Activated gamma-delta T cell treated with anti-CD3 and anti-CD28 coated beads, Interleukin-2, amount 50 U/mL, for 16 hours (primary cell): ENCODE measurements around the gene KLF2.
"Not testable (repeated sequence)": the region's sequence is repeated elsewhere in the genome, so short reads cannot be mapped to it uniquely, and the experiment has no call there.

Experiments
- DNase-seq: peaks from one replicate; pipeline ENCODE4 v3.0.0-alpha.2; 2020; ENCODE audit warnings: low read depth

The KLF2 gene

DNA sequence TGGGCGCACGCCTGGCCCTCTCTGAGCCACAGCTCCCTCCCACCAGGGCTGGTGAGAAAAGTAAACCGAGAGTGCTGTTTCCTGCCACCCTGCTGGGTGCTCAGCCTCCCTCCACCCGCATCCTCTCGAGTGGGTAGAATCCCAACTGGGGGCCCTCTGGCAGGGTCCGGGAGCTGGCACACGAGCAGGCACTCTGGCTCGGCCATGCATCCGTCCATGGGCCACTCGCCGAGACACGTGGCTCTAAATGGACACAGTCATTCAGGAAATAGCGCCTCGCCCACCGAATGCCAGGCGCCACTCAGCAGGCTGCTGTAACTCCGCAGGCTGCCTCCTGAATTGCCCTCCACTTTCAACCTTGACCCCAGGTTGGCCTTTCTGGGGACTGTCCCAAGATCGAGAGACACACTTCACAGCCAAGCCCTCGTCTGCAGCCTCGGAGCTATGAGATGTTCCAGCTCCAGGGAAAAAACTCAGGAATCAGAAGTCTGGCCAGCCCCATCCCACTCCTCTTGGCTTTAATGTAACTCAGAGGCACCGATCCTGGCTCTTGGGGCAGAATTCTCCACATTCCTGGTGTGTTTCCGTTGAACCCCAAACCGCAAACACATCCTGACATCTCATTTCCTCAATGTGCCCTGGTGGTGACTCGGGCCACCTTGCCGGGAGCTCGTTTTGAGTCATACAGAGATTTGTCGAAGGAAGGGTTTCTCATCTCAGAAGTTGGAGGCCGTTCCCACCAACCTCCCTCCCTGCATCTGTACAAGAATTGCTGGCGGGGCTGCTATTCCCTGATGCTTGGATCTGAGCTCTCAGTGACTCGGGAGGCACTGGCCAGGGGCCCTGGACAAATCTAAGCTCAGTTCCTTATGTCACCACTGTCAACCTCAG is 14.1 kb downstream of the KLF2 start:
- no peak for DNase-seq

DNA sequence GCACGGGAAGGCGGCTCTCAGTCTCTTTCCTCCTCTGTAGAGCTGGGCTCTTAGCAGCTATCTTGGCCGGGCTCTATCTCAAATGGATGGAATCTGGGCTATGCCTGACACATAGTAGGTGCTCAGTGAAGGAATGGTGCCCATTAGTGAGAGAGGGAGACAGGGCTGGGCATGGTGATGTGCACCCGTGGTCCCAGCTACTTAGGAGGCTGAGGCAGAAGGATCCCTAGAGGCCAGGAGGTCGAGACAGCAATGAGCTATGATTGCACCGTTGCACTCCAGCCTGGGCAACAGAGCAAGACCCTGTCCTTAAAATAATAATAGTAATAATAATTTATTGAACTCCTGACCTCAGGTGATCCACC is 14.7 kb downstream of the KLF2 start:
- no peak for DNase-seq

DNA sequence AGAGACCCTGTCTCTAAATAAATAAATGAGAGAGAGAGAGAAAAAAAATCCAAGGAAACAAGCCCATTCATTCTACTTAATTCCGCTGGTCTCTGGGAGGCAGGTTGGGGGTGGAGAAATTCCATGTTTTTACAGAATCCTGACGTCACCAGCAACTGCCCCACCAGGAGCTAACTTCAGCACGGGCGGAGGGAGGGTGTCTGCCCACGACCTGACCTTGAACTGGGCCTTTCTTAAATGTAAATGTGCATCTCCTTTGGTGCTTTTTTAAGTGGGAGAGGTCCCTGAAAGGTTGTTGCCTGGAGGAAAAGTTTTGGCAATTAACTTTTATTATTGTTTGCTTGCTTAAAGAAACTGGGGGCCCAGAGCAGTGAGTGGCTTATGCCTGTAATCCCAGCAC is 15.5 kb downstream of the KLF2 start:
- no peak for DNase-seq

DNA sequence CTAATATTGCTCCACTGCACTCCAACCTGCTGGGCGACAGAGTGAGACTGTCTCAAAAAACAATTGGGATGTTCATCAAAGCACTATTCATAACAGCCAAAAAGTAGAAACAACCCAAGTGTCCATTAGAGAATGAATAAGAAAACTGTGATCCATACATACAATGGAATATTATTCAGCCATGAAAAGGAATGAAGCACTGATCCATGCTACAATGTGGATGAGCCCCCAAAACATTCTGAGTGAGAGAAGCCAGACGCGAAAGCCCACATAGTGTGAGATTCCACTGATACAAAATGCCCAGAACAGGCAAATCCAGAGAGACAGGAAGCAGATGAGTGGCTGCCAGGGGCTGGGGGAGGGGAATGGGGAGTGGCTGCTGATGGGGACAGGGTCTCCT is 16.0 kb downstream of the KLF2 start:
- DNase-seq: no peak

DNA sequence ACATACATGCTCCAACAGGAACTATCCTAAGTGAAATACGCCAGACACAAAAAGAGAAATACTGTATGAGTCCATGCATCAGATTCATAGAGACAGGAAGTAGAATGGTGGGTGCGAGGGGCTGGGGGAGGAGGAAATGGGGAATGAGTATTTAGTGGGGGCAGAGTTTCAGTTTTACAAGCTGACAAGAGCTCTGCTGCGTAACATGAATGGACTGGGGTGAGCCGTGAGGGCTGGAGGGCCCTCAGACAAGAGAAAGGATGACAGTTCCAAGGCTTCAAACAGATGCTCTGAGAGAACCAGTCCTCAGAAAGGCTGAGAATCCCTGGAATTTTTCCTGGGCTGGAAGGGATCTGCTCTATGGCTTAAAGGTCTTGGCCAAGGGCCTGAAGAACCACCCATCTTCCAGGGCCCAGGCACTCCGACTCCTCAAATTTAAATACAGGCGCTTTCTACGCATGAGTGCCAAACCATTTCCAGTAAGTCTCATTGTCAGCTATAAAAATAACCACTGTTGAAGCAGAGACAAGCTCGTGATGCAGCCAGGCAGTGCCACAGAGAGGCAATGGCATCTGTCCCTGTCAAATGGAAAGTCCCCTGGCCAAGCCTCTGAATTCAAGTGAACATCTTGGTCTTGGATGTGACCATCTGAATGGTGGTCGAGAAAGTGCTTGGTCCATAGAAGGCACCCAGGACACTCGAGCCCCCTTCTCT is 17.5 kb downstream of the KLF2 start:
- no peak for DNase-seq

DNA sequence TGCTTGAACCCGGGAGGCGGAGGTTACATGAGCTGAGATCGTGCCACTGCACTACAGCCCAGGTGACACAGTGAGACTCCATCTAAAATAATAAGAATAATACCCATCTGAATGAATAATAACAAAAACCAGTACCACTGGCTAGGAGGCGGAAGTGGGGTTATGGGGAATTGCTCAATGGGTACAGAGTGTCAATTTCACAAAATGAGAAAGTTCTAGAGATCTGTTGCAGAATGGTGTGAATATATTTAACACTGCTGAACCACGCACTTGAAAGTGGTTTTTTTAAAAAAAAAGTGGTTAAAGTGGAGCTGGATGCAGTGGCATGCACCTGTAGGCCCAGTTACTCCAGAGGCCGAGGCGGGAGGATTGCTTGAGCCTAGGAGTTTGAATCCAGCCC is 18.5 kb downstream of the KLF2 start:
- no peak for DNase-seq

DNA sequence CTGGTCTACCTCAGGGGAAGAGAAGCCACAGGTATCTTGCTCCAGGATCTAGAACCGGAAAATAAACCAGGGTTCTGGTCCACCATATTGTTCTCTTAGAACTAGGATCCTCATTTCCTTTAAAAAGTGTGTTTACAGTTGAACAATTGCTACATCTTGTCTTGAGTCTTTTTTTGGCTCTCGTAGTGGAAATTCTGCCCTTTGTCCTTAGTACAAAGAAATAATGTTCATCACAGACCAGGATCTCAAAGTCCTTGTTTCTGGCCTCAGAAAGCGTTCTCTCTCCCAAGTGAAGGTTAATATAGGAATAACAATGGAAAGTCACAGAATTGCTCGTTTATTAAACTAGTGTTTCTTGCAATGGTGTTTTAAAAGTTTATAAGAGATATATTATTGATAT is 20.8 kb downstream of the KLF2 start:
- no peak for DNase-seq

DNA sequence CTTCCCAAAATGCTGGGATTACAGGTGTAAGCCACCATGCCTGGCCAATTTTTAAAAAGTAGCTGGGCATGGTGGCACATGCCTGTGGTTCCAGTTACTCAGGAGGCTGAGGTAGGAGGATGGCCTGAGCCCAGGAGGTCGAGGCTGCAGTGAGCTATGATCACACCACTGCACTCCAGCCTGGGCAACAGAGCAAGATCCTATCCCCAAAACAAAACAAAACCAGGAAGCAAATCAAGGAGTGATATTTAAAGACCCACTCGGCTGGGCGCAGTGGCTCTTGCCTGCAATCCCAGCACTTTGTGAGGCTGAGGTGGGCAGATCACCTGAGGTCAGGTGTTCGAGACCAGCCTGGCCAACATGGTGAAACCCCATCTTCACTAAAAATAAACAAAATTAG is 22.5 kb downstream of the KLF2 start:
- DNase-seq: not testable (repeated sequence)

DNA sequence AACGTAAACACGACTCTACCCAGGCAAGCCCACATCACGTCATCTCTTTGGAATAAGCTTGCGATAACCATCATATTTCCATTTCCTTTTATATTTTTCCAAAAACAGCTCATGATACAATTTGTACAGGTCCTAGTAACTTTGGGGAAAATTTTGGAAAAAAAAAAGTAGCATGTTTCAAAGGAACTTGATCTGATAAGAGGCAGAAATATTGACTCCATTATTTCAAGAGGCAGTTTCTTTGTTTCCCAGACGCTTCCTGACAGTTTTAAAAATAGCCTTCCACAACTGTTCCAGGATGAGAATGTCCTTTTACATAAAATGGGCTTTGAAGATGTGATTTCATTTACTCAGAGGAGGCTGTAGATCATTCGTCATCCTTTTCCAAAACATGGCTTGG is 23.1 kb downstream of the KLF2 start:
- no peak for DNase-seq

DNA sequence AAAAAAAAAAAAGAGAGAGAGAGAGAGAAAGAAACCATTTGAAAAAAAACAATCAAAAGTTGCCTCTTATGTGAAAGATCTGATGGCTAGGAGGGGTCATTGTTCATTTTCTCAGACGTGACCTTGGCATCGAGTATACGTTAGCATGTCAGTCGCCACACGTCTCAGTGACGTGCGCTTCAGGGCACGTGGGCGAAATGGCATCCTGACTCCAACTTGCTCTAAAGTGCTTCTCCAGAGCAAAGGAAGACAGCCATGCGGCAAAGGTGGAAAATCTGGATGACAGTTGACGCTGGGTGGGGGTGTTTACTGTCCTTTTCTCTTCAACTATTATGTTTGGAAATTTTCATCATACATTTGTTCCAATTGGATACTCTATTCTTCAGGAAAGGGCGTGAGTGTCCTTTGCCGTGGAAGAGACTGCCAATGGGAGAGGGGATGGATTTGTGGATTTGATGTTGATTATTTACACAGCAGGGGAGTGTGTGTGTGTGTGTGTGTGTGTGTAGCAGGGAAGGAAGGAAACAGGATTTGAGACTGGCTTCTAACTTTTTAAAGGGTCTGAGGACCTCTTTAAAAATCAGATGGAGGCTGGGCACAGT is 25.0 kb downstream of the KLF2 start:
- DNase-seq: no peak

DNA sequence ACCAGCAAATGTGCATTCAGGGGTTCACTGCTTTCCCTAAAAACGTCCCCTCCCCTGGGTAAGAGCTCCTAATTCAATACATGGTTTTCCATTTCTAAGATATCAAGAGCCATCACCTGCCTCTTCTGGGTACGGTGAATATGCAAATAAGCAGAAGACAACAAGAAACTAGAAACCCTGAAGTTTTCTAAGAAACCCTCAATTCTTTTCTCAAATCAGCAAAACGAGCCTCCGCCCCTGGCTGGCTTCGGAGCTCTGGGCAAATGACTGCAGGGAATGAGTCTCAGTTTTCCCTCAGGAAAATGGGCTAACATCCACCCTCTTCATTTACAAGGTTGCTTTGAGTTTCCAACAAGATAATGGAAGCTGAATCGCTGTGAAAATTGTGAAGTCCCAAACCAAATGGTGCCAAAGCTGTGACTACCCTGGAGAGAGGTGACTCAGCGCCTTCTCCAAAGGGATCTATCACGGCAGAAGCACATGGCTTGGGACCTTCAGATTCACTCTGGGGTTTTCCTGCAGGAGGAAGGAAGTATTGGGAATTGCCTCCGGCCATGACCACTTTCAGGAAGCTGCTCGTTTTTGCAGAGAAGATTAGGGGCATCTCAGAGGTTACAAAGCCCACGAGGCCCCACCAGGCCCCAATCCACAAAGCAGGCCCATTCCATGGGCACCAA is 26.6 kb downstream of the KLF2 start:
- no peak for DNase-seq

DNA sequence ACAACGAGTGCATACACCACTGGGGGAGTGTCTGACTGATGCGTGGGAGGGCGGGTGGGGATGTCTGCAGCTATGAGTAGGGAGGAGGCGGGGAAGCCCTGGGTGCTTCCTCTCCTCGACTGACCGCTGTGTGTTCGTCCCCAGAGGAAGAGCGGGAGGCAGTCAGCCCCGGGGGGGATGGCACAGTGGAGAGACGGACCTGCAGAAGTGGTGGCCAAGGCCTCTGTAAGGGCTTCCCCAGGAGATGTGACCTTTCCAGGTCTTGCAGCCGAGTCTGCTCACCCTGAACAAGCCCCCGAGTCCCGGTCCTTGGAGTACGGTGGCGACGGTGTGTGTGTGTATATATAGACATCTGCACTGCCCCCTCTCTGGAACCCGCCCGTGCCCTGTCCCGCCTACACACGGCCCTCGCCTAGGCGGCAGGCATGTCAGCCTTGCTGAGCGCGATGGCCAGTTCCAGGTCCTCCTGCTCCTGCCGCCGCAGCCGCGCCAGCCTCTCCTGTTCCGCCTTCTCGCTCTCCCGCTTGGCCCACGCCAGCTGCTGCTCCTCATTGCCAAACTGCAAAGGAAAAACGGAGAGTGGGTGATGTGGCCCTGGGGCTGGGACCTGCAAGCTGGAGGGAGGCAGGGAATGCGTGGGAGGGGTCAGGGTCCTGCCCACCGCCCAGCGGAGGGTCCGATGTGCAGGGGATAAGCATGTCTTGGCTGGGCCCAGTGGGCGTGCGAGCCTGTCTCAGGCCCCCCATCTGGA is 30.8 kb downstream of the KLF2 start:
- no peak for DNase-seq

DNA sequence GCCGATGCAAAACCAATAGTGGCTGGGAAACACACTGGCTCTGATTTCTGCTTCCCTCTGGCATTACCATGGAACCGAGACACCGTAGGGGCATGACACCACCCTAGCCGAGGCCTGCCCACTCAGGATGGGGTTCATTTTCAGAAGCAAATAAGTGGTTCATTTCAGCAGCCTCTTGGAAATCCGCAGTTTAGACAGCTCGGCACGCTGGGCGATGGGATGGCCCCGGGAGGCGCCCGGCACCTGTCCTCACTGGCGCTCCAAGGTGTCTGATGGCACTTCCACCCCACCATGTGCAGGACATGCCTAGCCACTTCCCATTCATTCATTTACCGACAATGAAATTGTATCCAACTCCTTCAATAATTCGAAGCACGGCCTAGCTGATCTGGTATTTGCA is 33.8 kb downstream of the KLF2 start:
- DNase-seq: no peak

DNA sequence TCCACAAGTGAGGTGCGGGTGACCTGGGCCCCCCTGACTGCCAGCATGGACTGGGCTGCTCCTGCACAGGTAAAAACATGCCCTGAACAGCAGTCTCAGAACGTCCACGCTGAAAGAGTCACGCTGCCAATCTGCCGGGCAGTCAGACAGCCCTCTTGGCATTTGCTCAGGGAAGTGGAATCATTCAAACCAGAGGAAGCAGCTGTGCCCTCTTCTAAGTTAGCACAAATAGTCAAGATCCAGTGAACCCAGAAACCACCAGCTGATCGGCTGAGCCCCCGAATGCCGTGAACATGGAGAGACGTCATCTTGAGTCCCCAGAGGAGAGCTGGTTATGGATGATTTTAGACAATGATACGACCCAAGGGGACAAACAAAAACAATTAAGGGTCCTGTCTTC is 34.4 kb downstream of the KLF2 start:
- DNase-seq: no peak

DNA sequence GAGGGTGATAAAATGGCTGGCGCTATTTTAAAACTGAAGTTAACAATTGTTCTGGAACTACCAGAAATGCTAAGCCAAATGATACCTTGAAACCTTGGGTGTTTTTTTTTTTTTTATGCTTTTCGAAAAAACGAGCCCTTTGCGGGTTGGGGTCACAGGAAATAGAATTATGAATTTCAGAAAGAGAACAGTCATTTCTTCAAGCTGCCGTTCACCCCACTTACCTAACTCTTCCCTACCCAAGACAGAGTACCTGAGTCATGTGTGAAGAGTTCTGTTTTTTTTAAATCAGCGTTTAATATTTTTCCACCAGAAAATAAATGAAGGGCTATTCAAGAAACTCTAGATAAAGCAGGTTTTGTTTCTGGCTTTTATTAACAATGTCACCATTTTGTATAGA is 35.3 kb downstream of the KLF2 start:
- DNase-seq: no peak

DNA sequence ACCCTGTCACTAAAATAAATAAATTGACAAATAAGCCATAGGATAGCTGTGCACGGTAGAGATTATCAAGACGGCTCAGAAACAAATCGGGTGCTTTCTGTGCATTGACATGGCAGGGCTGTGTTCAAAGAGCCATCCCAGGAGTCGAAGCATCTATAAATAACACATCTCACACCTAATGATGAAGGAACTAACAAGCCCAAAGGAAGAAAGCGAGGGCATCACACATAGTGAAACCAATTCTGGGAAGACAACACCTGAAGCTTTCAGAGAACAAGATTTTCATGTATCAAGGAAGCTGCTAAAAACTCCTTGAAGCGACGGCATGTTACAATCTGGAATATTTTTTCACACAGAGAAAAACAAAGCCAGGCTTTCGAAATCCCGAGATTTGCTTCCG is 36.1 kb downstream of the KLF2 start:
- no peak for DNase-seq

DNA sequence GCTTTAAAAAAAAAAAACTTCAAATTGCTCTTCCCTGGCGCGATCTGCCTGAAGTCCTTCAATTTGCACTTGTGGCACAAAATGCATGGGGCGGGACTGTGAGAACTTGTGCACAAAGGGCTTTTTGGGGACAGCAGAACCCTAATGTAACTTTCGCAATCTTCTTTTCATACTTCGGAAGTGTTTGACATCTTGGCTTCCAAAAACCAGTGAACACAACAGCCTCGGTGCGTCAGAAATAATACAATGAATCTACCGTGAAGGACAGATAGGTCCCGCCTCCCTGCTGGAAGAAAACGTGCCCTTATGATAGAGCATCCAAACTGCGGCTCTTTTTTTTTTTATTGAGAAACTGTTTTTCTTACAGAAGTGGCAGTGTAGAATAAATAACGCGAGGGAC is 36.6 kb downstream of the KLF2 start:
- no peak for DNase-seq

DNA sequence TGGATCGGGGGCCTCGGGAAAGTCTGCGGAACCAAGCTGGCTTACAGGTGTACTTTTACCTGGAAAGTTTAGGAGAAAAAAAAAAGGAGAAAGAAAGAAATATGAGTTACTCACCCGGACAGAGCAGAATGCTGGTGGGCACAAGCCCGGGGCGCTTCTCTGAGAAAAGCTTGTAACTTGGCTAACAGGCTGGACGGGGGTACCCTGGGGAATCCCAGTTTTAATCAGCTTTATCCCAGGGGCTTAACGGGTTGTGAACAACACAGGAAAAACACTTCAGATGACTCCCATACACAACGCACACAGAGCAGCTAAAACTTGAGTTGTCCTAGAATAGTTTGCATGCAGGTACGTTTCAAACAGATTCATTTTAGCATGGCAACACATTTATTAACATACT is 37.3 kb downstream of the KLF2 start:
- no peak for DNase-seq

DNA sequence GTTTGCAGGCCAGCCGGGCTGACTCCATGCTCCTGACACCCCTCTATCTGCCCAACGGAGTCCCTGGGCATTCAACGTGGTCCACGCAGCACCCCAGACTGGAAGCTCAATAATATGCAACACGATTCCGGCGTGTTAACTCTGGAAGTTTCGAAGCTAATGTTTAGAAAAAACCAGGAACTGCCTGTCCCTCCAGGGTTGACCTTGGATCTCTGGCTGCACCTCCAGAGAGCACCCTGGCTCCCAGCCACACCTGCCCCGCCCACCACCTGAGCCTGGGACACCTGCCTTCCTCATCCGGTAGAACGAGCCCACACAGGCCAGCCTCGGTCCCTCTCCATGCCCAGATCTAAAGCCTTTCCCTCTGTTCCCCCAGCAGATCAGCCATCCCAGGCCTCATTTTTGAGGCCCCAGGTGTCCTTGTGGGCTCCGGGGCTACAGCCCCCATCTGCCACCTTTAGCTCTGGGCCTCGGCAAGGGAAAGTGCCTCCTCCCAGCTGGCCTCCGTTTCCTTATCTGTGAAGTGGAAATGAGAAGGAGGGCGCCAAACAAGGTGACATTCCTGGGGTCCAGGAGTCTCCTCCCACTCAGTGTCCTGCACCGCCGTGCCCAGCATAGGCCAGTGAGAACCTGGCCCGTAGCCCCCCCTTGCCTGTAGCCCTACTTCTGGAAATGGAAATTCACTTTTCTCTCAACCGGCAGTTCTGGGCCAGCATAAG is 38.7 kb downstream of the KLF2 start:
- no peak for DNase-seq

DNA sequence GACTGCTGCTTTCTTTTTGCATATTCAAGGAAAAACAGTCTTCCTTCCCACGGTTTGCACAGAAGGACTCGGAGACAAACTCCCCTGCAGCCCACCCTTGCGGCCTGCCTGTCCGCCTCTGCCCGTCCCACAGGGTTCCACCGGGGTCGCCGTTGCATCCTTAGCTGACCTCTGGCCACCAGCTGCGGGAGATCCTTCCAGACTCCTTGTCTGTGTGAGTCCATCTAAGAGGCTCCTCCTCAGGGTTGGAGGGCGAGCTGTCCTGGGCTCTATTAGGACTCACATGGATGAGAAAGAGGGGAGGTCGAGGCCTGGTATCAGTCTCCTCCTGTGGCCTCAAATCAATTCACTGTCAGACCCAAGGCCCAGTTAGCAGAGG is 39.2 kb downstream of the KLF2 start:
- no peak for DNase-seq

DNA sequence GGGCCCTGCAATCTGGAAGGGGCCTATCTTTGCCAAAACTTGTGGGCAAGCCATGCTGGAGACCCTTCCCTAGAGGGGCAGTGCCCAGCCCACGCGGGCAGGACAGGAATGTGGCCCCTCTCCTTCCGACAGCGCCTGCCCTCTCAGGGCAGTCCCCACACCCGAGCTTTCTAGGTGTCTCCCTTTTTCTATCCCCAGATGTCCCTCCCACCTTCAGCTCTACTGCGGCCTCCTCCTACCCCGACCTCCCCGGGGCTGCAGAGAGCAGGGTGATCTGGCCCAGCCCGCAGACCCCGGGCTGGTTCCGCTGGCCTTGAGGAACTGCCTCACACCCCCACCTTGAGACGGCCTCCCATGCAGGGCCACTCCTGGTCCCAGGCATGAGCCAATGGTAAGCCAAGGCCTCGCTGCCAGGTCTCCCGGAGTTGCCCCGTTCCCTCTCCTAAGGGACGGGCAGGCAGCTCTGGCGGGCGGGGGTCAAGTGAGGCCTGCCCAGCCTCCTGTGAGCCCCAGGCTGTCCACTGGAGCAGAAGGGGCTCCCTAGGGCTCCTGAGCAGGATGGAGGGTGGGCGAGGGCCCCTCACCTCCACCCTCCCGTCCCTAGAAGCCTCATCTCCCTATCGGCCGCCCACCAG is 39.7 kb downstream of the KLF2 start:
- DNase-seq: no peak
